Type B pancreatic cell (in vitro differentiated cells): ENCODE data around the gene ANKRD65. TPM values are rescaled to one million over a fixed set of nuclear protein-coding genes. Genes with fewer than 3 reads are reported as not detected.
A peak's percentile ranks its signal among the peaks of the same experiment; 100 is the strongest.
"Not testable (repeated sequence)": the region's sequence is repeated elsewhere in the genome, so short reads cannot be mapped to it uniquely, and the experiment has no call there.

ENCODE experiments used
- DNase-seq: peaks from one replicate; pipeline ENCODE4 v3.0.0; 2021; ENCODE audit warnings: mixed read lengths; ENCODE audit not compliant: unreplicated experiment; ENCODE audit errors: extremely low spot score
- H3K27ac Mint-ChIP-seq: 2 replicates; pipeline ENCODE4 v1.8.0; 2021; ENCODE audit warnings: mild to moderate bottlenecking, mixed read lengths
- H3K27me3 Mint-ChIP-seq: 2 replicates; pipeline ENCODE4 v1.8.0; 2021; ENCODE audit warnings: mixed read lengths
- H3K36me3 Mint-ChIP-seq: 2 replicates; pipeline ENCODE4 v1.8.0; 2021; ENCODE audit warnings: mixed read lengths
- H3K4me1 Mint-ChIP-seq: one replicate; pipeline ENCODE4 v1.8.0; 2021; ENCODE audit warnings: mixed read lengths; ENCODE audit not compliant: unreplicated experiment
- H3K4me3 Mint-ChIP-seq: 2 replicates; pipeline ENCODE4 v1.8.0; 2021; ENCODE audit warnings: mild to moderate bottlenecking, mixed read lengths
- H3K9me3 Mint-ChIP-seq: 2 replicates; pipeline ENCODE4 v1.8.0; 2021; ENCODE audit warnings: mixed read lengths
- total RNA-seq: library from RNA; stranded (reverse); gene quantifications from 2 replicates; pipeline ENCODE4 v1.2.1, GENCODE V29; 2021; ENCODE audit warnings: low replicate concordance
- TF ChIP-seq, protein P1 (sequence below): fragments of 200-600 bp; sonication (generic); conservative IDR thresholded peaks from 2 replicates; pipeline ENCODE4 v1.5.0; 2021; ENCODE audit warnings: antibody characterized with exemption, mild to moderate bottlenecking

ANKRD65 gene
- total RNA-seq, 1 donor from 2014 or later: 7.6 TPM

GRCh38 chr1:1430992-1431844 lies 10.1 kb upstream of the ANKRD65 start:
- DNase-seq: no peak
- no peaks in the 10 kb centered on the region for H3K9me3 Mint-ChIP-seq
- no peaks in the 10 kb centered on the region for H3K36me3 Mint-ChIP-seq
- no peaks in the 10 kb centered on the region for H3K27me3 Mint-ChIP-seq
- H3K4me1 Mint-ChIP-seq: peaks cover 9% of the 10 kb centered on the region
- TF ChIP-seq, protein P1, sequence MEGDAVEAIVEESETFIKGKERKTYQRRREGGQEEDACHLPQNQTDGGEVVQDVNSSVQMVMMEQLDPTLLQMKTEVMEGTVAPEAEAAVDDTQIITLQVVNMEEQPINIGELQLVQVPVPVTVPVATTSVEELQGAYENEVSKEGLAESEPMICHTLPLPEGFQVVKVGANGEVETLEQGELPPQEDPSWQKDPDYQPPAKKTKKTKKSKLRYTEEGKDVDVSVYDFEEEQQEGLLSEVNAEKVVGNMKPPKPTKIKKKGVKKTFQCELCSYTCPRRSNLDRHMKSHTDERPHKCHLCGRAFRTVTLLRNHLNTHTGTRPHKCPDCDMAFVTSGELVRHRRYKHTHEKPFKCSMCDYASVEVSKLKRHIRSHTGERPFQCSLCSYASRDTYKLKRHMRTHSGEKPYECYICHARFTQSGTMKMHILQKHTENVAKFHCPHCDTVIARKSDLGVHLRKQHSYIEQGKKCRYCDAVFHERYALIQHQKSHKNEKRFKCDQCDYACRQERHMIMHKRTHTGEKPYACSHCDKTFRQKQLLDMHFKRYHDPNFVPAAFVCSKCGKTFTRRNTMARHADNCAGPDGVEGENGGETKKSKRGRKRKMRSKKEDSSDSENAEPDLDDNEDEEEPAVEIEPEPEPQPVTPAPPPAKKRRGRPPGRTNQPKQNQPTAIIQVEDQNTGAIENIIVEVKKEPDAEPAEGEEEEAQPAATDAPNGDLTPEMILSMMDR: no peak
- peak overlapping the region; percentile 72 for H3K27ac Mint-ChIP-seq
- peak overlapping the region; percentile 36 for H3K4me3 Mint-ChIP-seq

GRCh38 chr1:1430114-1430982 lies 9.3 kb upstream of the ANKRD65 start:
- peaks cover 9% of the 10 kb centered on the region for H3K4me1 Mint-ChIP-seq
- DNase-seq: peak; percentile 72
- no peaks in the 10 kb centered on the region for H3K27me3 Mint-ChIP-seq
- no peaks in the 10 kb centered on the region for H3K9me3 Mint-ChIP-seq
- H3K27ac Mint-ChIP-seq: peak overlapping the region; percentile 66
- peak overlapping the region; percentile 51 for H3K4me3 Mint-ChIP-seq
- TF ChIP-seq, protein P1: peak; percentile 59
- H3K36me3 Mint-ChIP-seq: no peaks in the 10 kb centered on the region

- no peaks in the 10 kb centered on the region for H3K9me3 Mint-ChIP-seq
- no peaks in the 10 kb centered on the region for H3K27me3 Mint-ChIP-seq
- H3K27ac Mint-ChIP-seq: peak overlapping the region; percentile 66
- peak overlapping the region; percentile 51 for H3K4me3 Mint-ChIP-seq
- TF ChIP-seq, protein P1: no peak
- no peaks in the 10 kb centered on the region for H3K36me3 Mint-ChIP-seq
- peaks cover 9% of the 10 kb centered on the region for H3K4me1 Mint-ChIP-seq
- DNase-seq: no peak
These were observed 8.6 kb upstream of the ANKRD65 start for GRCh38 chr1:1429671-1430073.

- not testable (repeated sequence) for H3K4me1 Mint-ChIP-seq, H3K9me3 Mint-ChIP-seq, H3K27me3 Mint-ChIP-seq, H3K36me3 Mint-ChIP-seq, H3K4me3 Mint-ChIP-seq, DNase-seq, H3K27ac Mint-ChIP-seq
These were observed 7.9 kb upstream of the ANKRD65 start for GRCh38 chr1:1428967-1429366.

GRCh38 chr1:1428174-1428573 lies 7.1 kb upstream of the ANKRD65 start:
- H3K4me1 Mint-ChIP-seq: peaks cover 10% of the 10 kb centered on the region
- no peaks in the 10 kb centered on the region for H3K36me3 Mint-ChIP-seq
- no peak for DNase-seq
- TF ChIP-seq, protein P1: no peak
- H3K9me3 Mint-ChIP-seq: no peaks in the 10 kb centered on the region
- H3K27me3 Mint-ChIP-seq: no peaks in the 10 kb centered on the region
- peak overlapping the region; percentile 71 for H3K4me3 Mint-ChIP-seq
- peak overlapping the region; percentile 47 for H3K27ac Mint-ChIP-seq

DNA sequence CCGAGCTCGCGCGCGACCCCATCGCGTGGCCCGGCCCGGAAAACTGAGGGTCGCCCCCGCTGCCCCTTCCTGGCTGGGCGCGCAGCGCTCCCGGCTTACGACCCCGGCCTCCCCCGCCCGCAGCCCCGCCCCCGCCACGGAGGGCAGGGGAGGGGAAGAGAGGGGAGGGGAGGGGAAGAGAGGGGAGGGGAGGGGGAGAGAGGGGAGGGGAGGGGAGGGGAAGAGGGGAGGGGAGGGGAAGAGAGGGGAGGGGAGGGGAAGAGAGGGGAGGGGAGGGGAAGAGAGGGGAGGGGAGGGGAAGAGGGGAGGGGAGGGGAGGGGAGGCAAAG lies 6.7 kb upstream of the ANKRD65 start:
- DNase-seq: no peak
- TF ChIP-seq, protein P1: no peak
- Mint-ChIP-seq H3K4me1 (peaks cover 14% of the 10 kb centered on the region), H3K27me3 (no peaks in the 10 kb centered on the region), H3K36me3 (no peaks in the 10 kb centered on the region), H3K27ac (no peak overlapping the region), H3K9me3 (no peaks in the 10 kb centered on the region), H3K4me3 (no peak overlapping the region)
